Measurements from ENCODE around the gene MFSD11.
A peak's percentile ranks its signal among the peaks of the same experiment; 100 is the strongest.
"Not testable (repeated sequence)": the region's sequence is repeated elsewhere in the genome, so short reads cannot be mapped to it uniquely, and the experiment has no call there.

- peak in 1 of 2 donors; percentile 11 for TF ChIP-seq POLR2A (IDR thresholded peaks at IDR 0.05)
- TF ChIP-seq CTCF (IDR thresholded peaks at IDR 0.05): not testable (repeated sequence)
Measured at GRCh38 chr17:76709951-76710862, 27.7 kb upstream of the MFSD11 start.

Measured in heart left ventricle (tissue), 13 donors.